ENCODE data around the gene LRP3. TPM values are rescaled to one million over a fixed set of nuclear protein-coding genes. Genes with fewer than 3 reads are reported as not detected.
"Not testable (repeated sequence)": the region's sequence is repeated elsewhere in the genome, so short reads cannot be mapped to it uniquely, and the experiment has no call there.

The LRP3 gene
- total and polyA plus RNA-seq, 2 experiments from 2014 or later: 3.5 to 62.7 TPM

DNA sequence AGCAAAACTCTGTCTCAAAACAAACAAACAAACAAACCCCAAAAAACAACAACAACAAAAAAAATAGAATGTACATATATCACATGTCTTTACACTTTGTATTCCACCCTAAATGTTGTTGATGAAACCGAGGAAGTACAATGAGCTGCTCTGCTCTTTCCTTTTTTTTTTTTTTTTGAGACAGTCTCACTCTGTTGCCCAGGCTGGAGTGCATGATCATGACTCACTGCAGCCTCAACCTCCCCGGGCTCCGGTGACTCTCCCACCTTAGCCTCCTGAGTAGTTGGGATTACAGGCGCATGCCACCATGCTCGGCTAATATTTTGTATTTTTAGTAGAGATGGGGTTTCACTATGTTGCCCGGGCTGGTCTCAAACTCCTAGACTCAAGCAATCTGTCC is 30.6 kb upstream of the LRP3 start (continued):
- TF ChIP-seq, protein P1, sequence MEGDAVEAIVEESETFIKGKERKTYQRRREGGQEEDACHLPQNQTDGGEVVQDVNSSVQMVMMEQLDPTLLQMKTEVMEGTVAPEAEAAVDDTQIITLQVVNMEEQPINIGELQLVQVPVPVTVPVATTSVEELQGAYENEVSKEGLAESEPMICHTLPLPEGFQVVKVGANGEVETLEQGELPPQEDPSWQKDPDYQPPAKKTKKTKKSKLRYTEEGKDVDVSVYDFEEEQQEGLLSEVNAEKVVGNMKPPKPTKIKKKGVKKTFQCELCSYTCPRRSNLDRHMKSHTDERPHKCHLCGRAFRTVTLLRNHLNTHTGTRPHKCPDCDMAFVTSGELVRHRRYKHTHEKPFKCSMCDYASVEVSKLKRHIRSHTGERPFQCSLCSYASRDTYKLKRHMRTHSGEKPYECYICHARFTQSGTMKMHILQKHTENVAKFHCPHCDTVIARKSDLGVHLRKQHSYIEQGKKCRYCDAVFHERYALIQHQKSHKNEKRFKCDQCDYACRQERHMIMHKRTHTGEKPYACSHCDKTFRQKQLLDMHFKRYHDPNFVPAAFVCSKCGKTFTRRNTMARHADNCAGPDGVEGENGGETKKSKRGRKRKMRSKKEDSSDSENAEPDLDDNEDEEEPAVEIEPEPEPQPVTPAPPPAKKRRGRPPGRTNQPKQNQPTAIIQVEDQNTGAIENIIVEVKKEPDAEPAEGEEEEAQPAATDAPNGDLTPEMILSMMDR (conservative IDR thresholded peaks at IDR 0.05; ENCODE audit: low read depth in 2 of 2): no peak
- TF ChIP-seq EZH2phosphoT487 (IDR thresholded peaks at IDR 0.05; ENCODE audit: unreplicated experiment) (no peak), EZH2 (IDR thresholded peaks at IDR 0.05; ENCODE audit: low read depth, unreplicated experiment) (no peak), ZNF331 (CRISPR knock-in tag; IDR thresholded peaks at IDR 0.05; ENCODE audit: low read depth) (no peak)

DNA sequence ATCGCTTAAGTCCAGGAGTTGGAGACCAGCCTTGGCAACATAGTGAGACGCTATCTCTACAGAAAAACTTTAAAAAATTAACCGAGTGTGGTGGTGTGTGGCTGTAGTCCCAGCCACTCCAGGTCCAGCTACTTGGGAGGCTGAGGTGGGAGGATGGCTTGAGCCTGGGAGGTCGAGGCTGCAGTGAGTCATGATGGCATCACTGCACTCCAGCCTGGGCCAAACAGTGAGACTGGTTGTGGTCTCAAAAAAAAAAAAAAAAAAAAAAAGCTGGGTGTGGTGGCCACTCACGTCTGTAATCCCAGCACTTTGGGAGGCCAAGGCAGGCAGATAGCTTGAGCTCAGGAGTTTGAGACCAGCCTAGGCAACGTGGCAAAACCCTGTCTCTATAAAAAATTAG is 28.1 kb upstream of the LRP3 start:
- H3F3A ChIP-seq (replicated peaks; ENCODE audit: low read depth); H3K9me2 ChIP-seq (ENCODE audit: insufficient read depth); ATAC-seq; H3K36me3 ChIP-seq (ENCODE audit: insufficient read depth); H3K27me3 Mint-ChIP-seq (ENCODE audit: insufficient read depth, low read depth, poor library complexity); DNase-seq (ENCODE audit: low spot score); H3K27ac ChIP-seq (ENCODE audit: low read depth); H3K79me2 ChIP-seq (replicated peaks; ENCODE audit: insufficient read depth); H3K27ac Mint-ChIP-seq; H3K4me1 ChIP-seq (ENCODE audit: insufficient read depth); H4K20me1 ChIP-seq (replicated peaks; ENCODE audit: insufficient read depth); H3K27me3 ChIP-seq (ENCODE audit: insufficient read depth); H3K4me1 Mint-ChIP-seq; H2AFZ ChIP-seq; H3K4me3 Mint-ChIP-seq; H3K4me2 ChIP-seq; H3K4me3 ChIP-seq: not testable (repeated sequence)
- Mint-ChIP-seq H3K36me3 (ENCODE audit: low read depth) (peaks cover 16% of the 10 kb centered on the region), H3K9me3 (peaks cover 37% of the 10 kb centered on the region)

DNA sequence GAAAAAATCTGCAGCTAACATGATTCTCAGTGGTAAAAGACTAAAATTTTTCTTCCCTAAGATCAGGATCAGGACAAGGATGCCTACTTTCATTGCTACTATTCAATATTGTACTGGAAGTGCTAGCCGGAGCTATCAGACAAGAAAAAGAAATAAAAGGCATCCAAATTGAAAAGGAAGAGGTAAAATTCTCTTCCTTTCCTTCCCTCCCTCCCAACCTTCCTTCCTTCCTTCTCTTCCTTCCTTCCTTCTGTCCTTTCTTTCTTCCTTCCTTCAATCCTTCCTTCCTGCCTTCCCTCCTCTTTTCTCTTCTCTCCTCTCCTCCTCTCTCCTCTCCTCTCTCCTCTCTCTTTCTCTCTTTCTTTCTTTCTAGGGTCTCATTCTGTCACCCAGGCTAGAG is 26.7 kb upstream of the LRP3 start:
- Histone ChIP-seq H3K4me2 (no peak overlapping the region), H4K20me1 (replicated peaks; ENCODE audit: insufficient read depth) (no peaks in the 10 kb centered on the region), H3K4me3 (no peak overlapping the region), H3K9me2 (ENCODE audit: insufficient read depth) (no peaks in the 10 kb centered on the region), H3K27me3 (ENCODE audit: insufficient read depth) (no peaks in the 10 kb centered on the region), H3K4me1 (ENCODE audit: insufficient read depth) (peaks cover 2% of the 10 kb centered on the region; the same call in 1 of the 2 replicates), H3K36me3 (ENCODE audit: insufficient read depth) (no peaks in the 10 kb centered on the region), H3K79me2 (replicated peaks; ENCODE audit: insufficient read depth) (no peaks in the 10 kb centered on the region), H3F3A (replicated peaks; ENCODE audit: low read depth) (no peaks in the 10 kb centered on the region), H3K27ac (ENCODE audit: low read depth) (no peak overlapping the region), H2AFZ (no peak overlapping the region)
- Mint-ChIP-seq H3K36me3 (ENCODE audit: low read depth) (peaks cover 16% of the 10 kb centered on the region), H3K9me3 (peaks cover 37% of the 10 kb centered on the region), H3K27ac (no peak overlapping the region), H3K4me3 (no peak overlapping the region), H3K4me1 (no peaks in the 10 kb centered on the region), H3K27me3 (ENCODE audit: insufficient read depth, low read depth, poor library complexity) (peaks cover 2% of the 10 kb centered on the region)
- ATAC-seq: no peak
- no peak for DNase-seq (ENCODE audit: low spot score)
- TF ChIP-seq POLR2AphosphoS5 (IDR thresholded peaks at IDR 0.05; ENCODE audit: low read depth) (no peak), EZH2 (IDR thresholded peaks at IDR 0.05; ENCODE audit: low read depth, unreplicated experiment) (no peak), JUNB (IDR thresholded peaks at IDR 0.05; ENCODE audit: unreplicated experiment) (no peak), NANOG (IDR thresholded peaks at IDR 0.05; ENCODE audit: borderline replicate concordance) (no peak), ZNF114 (CRISPR knock-in tag; IDR thresholded peaks at IDR 0.05) (no peak)
- TF ChIP-seq, protein P2, sequence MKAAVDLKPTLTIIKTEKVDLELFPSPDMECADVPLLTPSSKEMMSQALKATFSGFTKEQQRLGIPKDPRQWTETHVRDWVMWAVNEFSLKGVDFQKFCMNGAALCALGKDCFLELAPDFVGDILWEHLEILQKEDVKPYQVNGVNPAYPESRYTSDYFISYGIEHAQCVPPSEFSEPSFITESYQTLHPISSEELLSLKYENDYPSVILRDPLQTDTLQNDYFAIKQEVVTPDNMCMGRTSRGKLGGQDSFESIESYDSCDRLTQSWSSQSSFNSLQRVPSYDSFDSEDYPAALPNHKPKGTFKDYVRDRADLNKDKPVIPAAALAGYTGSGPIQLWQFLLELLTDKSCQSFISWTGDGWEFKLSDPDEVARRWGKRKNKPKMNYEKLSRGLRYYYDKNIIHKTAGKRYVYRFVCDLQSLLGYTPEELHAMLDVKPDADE (IDR thresholded peaks at IDR 0.05): no peak
- TF ChIP-seq, protein P3, sequence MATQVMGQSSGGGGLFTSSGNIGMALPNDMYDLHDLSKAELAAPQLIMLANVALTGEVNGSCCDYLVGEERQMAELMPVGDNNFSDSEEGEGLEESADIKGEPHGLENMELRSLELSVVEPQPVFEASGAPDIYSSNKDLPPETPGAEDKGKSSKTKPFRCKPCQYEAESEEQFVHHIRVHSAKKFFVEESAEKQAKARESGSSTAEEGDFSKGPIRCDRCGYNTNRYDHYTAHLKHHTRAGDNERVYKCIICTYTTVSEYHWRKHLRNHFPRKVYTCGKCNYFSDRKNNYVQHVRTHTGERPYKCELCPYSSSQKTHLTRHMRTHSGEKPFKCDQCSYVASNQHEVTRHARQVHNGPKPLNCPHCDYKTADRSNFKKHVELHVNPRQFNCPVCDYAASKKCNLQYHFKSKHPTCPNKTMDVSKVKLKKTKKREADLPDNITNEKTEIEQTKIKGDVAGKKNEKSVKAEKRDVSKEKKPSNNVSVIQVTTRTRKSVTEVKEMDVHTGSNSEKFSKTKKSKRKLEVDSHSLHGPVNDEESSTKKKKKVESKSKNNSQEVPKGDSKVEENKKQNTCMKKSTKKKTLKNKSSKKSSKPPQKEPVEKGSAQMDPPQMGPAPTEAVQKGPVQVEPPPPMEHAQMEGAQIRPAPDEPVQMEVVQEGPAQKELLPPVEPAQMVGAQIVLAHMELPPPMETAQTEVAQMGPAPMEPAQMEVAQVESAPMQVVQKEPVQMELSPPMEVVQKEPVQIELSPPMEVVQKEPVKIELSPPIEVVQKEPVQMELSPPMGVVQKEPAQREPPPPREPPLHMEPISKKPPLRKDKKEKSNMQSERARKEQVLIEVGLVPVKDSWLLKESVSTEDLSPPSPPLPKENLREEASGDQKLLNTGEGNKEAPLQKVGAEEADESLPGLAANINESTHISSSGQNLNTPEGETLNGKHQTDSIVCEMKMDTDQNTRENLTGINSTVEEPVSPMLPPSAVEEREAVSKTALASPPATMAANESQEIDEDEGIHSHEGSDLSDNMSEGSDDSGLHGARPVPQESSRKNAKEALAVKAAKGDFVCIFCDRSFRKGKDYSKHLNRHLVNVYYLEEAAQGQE (IDR thresholded peaks at IDR 0.05; ENCODE audit: unreplicated experiment): no peak
